GM18870 (cell line): Measurements from ENCODE around the gene ULBP3.
"Not testable (repeated sequence)": the region's sequence is repeated elsewhere in the genome, so short reads cannot be mapped to it uniquely, and the experiment has no call there.

Experiments
- ATAC-seq: cut with Tn5 transposase; IDR thresholded peaks from one replicate; pipeline ENCODE4 v1.9.1; 2021; ENCODE audit warnings: moderate library complexity; ENCODE audit not compliant: unreplicated experiment

Gene ULBP3

GRCh38 chr6:150043501-150044412 lies 25.2 kb downstream of the ULBP3 start:
- ATAC-seq, result no peak

DNA sequence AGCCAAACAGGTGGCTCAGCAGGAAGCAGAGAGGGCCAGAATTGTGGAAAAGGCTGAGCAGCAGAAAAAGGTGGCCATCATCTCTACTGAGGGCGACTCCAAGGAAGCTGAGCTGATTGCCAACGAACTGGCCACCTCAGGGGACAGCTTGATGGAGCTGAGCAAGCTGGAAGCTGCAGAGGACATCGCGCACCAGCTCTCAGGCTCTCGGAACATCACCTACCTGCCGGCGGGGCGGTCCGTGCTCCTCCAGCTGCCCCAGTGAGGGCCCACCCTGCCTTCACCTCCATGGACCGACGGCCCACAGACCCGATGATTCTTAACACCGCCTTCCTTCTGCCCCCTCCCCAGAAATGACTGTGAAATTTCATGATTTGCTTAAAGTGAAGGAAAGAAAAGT lies 25.8 kb downstream of the ULBP3 start:
- ATAC-seq, result no peak

- no peak for ATAC-seq
These were observed 30.5 kb downstream of the ULBP3 start for GRCh38 chr6:150038202-150039062.

- no peak for ATAC-seq
These were observed 31.3 kb downstream of the ULBP3 start for GRCh38 chr6:150037526-150038201.

GRCh38 chr6:150036081-150036480 lies 32.8 kb downstream of the ULBP3 start:
- ATAC-seq, result no peak

GRCh38 chr6:150033207-150033771 lies 35.6 kb downstream of the ULBP3 start:
- ATAC-seq, result no peak

DNA sequence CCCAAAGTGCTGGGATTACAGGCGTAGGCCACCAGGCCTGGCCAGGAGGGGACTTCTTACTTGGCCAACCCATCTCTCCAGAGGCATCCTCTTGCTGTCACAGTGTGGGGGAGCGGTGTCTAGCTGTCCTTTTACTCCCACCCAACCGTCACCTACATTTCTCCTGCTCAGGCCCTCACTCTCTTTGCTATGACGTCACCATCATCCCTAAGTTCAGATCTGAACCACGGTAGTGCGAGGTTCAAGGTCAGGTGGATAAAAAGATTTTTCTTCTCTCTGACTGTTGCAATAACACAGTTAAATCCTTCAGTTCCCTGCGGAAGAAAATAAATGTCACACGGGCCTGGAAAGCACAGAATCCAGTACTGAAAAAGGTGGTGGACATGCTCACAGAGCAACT lies 36.3 kb downstream of the ULBP3 start:
- no peak for ATAC-seq

DNA sequence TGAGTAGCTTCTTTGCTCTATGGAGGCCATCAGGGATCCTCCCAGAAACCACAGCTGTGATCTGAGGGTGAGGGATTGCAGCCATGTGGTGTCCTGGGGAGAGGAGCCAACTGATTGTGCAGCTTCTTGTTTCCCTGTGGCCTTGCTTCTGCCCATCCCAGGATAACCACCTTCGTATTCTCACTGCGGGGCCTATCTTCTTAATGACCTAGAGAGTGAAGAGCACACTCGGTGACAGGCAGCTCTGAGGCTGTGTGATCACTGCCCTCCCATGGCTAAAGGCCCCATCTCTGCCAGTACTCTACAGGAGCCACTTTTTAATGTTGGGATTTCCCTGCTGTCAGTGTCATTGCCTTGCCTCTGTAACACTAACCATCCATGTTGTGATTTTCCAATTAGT lies 38.3 kb downstream of the ULBP3 start:
- no peak for ATAC-seq

- ATAC-seq, result no peak
These were observed 39.2 kb downstream of the ULBP3 start for GRCh38 chr6:150029749-150030148.

DNA sequence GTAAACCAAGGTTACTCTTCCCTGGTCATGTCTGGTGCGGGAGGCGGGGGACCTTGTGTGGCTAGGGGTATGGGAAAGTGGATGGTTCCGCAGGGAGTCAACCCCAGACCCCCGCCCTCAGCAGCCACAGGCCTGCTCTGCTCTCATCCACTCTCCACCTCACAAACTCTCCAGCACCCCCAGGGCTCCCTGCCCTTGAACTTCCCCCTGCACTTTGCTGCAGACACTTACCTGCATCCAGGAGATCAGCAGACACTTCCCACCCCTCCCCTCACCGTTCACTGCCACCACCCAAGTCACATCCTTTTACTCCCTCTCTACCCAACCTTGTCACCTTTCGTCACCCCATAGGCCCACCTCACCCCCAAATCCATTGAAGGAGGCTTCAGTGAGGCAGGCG lies 39.6 kb downstream of the ULBP3 start:
- no peak for ATAC-seq

- ATAC-seq, result no peak
These were observed 40.1 kb downstream of the ULBP3 start for GRCh38 chr6:150028799-150029198.

DNA sequence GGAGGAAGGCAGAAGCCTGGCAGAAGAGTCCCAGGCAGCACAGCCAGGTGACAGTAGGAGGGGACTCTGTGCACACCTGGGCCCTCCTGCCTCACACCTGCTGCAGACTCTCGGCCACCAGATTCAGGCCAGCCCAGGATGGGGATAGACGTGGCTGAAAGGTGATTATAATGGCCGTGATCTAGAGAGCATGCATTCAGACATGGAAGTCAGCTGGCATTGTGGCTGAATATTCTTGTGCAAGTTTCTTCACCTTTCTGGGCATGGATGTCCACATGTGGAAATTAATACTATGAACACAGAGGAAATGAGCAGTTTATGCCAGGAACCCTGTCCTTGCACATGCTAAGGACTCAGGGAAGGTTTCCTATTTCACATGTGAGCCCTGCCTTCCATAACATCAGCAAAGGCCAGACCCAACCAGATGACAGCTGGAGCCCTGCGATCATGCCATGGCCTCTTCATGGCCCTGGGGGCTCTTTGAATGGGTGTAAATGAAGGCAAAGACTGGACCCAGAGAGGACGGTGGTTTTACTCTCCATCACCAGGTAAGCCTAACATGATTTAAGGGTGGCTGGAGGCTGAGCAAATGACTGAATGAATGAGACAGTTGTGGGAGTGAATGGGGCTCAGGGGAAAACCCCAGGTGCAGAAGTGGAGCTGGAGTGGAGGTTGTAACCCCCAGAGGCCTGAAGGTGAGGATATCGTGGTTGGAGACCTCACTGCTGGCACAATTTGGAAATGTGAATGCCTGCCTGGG lies 40.9 kb downstream of the ULBP3 start:
- ATAC-seq, result no peak

DNA sequence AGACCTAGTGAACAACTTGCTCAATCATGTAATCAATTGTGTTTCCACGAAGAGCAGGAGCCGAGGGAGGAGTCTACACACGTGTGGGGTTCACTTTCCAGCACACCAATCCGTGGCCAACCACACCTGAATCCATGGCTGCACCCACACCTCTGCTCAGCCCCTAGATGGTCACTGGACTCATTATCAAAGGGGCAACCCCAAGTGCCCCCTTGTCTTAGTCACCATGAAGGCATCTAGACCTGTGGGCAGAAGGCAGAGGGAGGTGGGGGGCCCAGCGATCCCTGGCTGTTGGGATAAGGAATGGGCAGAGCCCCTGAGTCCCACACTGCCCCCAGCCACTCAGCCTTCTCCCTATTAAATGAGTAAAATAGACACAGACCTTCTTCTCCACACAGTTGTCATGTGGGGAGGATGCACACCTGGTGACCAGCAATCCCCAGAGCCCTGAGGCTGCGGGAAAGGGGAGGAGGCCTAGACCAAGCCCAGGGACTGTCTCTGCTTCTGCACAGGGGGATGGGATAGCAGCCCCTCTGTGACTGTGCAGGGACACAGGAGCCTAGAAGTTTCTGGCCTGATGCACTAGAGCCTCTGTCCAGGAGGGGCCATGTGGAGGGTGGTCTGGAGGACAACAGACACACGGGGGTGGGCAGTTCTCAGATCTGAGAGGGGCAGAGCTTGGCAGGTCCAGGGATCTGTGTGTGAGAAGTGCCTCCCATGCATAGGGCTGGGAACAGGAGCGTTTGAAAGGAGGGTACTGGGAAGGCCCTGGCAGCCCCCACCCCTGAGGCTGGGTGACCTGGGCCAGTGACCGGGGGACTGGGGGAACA lies 41.7 kb downstream of the ULBP3 start:
- no peak for ATAC-seq

- no peak for ATAC-seq
These were observed 43.6 kb downstream of the ULBP3 start, which contains the start of gene RAET1L for GRCh38 chr6:150025201-150025917. Gene RAET1L, minus strand, starts transcription at chr6:150025532. Its CDS starts 61 bp downstream, at chr6:150025471.

- no peak for ATAC-seq
These were observed 44.2 kb downstream of the ULBP3 start for GRCh38 chr6:150024646-150025155.

DNA sequence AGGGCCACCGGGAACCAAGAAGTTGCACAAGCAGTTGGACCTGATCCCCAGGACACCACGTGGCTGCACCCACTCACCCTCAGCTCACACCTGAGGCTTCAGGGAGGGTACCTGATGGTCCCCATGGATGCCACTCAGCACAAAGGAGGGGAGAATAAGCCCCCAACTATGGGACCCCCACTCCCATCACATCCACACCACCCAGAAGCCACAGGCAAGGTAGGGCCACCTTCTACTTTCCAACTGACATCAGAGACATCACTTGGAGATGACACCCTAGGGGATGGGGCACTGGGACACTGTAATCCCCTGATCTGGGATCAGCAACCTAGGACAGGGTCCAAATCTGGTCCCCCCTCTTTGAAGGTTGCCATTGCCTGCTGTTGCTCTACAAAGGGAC lies 44.9 kb downstream of the ULBP3 start:
- not testable (repeated sequence) for ATAC-seq

DNA sequence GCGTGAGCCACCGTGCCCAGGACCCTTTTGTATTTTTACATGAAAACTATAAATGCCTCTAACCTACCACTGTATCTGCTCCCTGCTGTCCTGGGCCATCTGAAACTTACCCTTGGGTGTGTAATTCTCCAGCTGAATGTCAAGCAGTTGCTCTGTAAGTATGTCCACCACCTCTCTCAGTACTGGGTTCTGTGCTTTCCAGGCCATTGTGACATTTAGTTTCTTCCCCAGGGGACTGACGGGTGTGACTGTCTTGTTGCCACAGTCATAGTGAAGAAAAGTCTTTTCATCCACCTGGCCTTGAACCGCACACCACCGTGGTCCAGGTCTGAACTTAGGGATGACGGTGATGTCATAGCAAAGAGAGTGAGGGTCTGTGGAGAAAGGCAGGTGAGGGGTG lies 47.1 kb downstream of the ULBP3 start:
- not testable (repeated sequence) for ATAC-seq

- ATAC-seq, result no peak
These were observed 49.9 kb downstream of the ULBP3 start for GRCh38 chr6:150018846-150019580.
